ENCODE data around the gene PPL.

PPL gene

GRCh38 chr16:4864728-4865127 lies 72.2 kb downstream of the PPL start:
- no peak overlapping the region for H3K27ac ChIP-seq (ENCODE audit: extremely low read depth, low read depth, low read length)
- no peak overlapping the region for H3K4me3 ChIP-seq (ENCODE audit: low read depth, low read length)
- ChIA-PET POLR2A (no interaction called here), CTCF (no interaction called here)
- H3K4me1 ChIP-seq (ENCODE audit: control insufficient read depth, insufficient read depth, low read length), result no peaks in the 10 kb centered on the region
- H3K36me3 ChIP-seq (ENCODE audit: control insufficient read depth in 2 of 2, insufficient read depth in 1 of 2, low read length in 2 of 2), result peaks cover 4 to 72% of the 10 kb centered on the region in 2 experiments
- no peak for TF ChIP-seq ZNF707 (tag by site-specific recombination; IDR thresholded peaks at IDR 0.05)
- no peaks in the 10 kb centered on the region for H3K9me3 ChIP-seq (ENCODE audit: control insufficient read depth, insufficient read depth, low read depth, low read length)

- H3K9me3 ChIP-seq (ENCODE audit: control insufficient read depth, insufficient read depth, low read depth, low read length), result no peaks in the 10 kb centered on the region
- CTCF ChIA-PET, result interaction anchor here (1.1 kb wide), 2 partner anchors 11 to 93 kb away, joined by 3 to 7 read pairs; no protein-coding TSS in a partner anchor
- H3K4me3 ChIP-seq (ENCODE audit: low read depth, low read length), result no peak overlapping the region
- TF ChIP-seq ZNF157 (tag by site-specific recombination; IDR thresholded peaks at IDR 0.05) (no peak), ZNF146 (tag by site-specific recombination; IDR thresholded peaks at IDR 0.05) (no peak), ZBTB20 (tag by site-specific recombination; IDR thresholded peaks at IDR 0.05) (no peak), ZNF571 (tag by site-specific recombination; IDR thresholded peaks at IDR 0.05) (no peak), ZNF175 (tag by site-specific recombination; IDR thresholded peaks at IDR 0.05) (no peak), INSM2 (tag by site-specific recombination; IDR thresholded peaks at IDR 0.05) (no peak), ZSCAN18 (tag by site-specific recombination; IDR thresholded peaks at IDR 0.05) (no peak), GLI2 (tag by site-specific recombination; IDR thresholded peaks at IDR 0.05; ENCODE audit: borderline replicate concordance, low read depth) (no peak), EGR2 (tag by site-specific recombination; IDR thresholded peaks at IDR 0.05; ENCODE audit: low read depth) (no peak), ZSCAN23 (tag by site-specific recombination; IDR thresholded peaks at IDR 0.05) (no peak), PRDM6 (tag by site-specific recombination; IDR thresholded peaks at IDR 0.05) (no peak), ZBTB11 (tag by site-specific recombination; conservative IDR thresholded peaks at IDR 0.05; ENCODE audit: low read depth) (no peak), ZNF404 (tag by site-specific recombination; IDR thresholded peaks at IDR 0.05) (no peak), ZNF362 (tag by site-specific recombination; IDR thresholded peaks at IDR 0.05) (no peak), ZNF394 (tag by site-specific recombination; IDR thresholded peaks at IDR 0.05; ENCODE audit: borderline replicate concordance) (no peak), ZNF211 (tag by site-specific recombination; IDR thresholded peaks at IDR 0.05; ENCODE audit: low read depth) (no peak), KLF1 (tag by site-specific recombination; IDR thresholded peaks at IDR 0.05) (no peak)
- H3K4me1 ChIP-seq (ENCODE audit: control insufficient read depth, insufficient read depth, low read length), result no peaks in the 10 kb centered on the region
- POLR2A ChIA-PET, result interaction anchor here (1.1 kb wide), 1 partner anchor 14 kb away, joined by 3 read pairs; no protein-coding TSS in a partner anchor
- no peak overlapping the region for H3K27ac ChIP-seq (ENCODE audit: extremely low read depth, low read depth, low read length)
- H3K36me3 ChIP-seq (ENCODE audit: control insufficient read depth in 2 of 2, insufficient read depth in 1 of 2, low read length in 2 of 2), result peaks cover 8 to 73% of the 10 kb centered on the region in 2 experiments
Measured at GRCh38 chr16:4862639-4863038, 74.3 kb downstream of the PPL start.

All from HEK293 (cell line).